ENCODE data around the gene NRXN3. TPM values are rescaled to one million over a fixed set of nuclear protein-coding genes. Genes with fewer than 3 reads are reported as not detected.

NRXN3 gene
- total RNA-seq, 4 donors from 2014 or later, result 0.04 to 0.16 TPM; not detected in 2

- Histone ChIP-seq H3K36me3 (no peaks in the 10 kb centered on the region), H3K4me3 (no peak overlapping the region), H3K9me3 (no peaks in the 10 kb centered on the region), H3K27me3 (no peaks in the 10 kb centered on the region), H3K4me1 (no peaks in the 10 kb centered on the region), H3K27ac (no peak overlapping the region)
- TF ChIP-seq POLR2A (IDR thresholded peaks at IDR 0.05) (no peak), CTCF (IDR thresholded peaks at IDR 0.05 in 4 of 5, conservative IDR thresholded peaks at IDR 0.05 in 1 of 5) (no peak)
- no peak for DNase-seq
- no peak for ATAC-seq
- in situ Hi-C loops (cut with MboI; ENCODE audit: low sequenced_read_pairs in 4 of 4) (no loop called here), intact Hi-C loops (cut with DNase I; ENCODE audit: low total_unique reads) (no loop called here)
Observed at GRCh38 chr14:79483477-79484388, 1313.6 kb downstream of the NRXN3 start.

- H3K27me3 ChIP-seq, result no peaks in the 10 kb centered on the region
- H3K4me3 ChIP-seq, result no peak overlapping the region
- intact Hi-C loops (cut with DNase I; ENCODE audit: low total_unique reads) (no loop called here), in situ Hi-C loops (cut with MboI; ENCODE audit: low sequenced_read_pairs in 4 of 4) (no loop called here)
- H3K9me3 ChIP-seq, result no peaks in the 10 kb centered on the region
- no peak overlapping the region for H3K27ac ChIP-seq
- ATAC-seq, result no peak
- no peak for DNase-seq
- H3K4me1 ChIP-seq, result no peaks in the 10 kb centered on the region
- TF ChIP-seq CTCF (IDR thresholded peaks at IDR 0.05 in 4 of 5, conservative IDR thresholded peaks at IDR 0.05 in 1 of 5), result no peak
- no peak for TF ChIP-seq POLR2A (IDR thresholded peaks at IDR 0.05)
- no peaks in the 10 kb centered on the region for H3K36me3 ChIP-seq
Observed at GRCh38 chr14:79487632-79488031, 1317.5 kb downstream of the NRXN3 start.

GRCh38 chr14:79491161-79491560, 1321.0 kb downstream of the NRXN3 start:
- in situ Hi-C loops (cut with MboI; ENCODE audit: low sequenced_read_pairs in 4 of 4), result no loop called here
- H3K36me3 ChIP-seq, result no peaks in the 10 kb centered on the region
- TF ChIP-seq CTCF (IDR thresholded peaks at IDR 0.05 in 4 of 5, conservative IDR thresholded peaks at IDR 0.05 in 1 of 5) (no peak), POLR2A (IDR thresholded peaks at IDR 0.05) (no peak)

GRCh38 chr14:79493081-79493645, 1323.0 kb downstream of the NRXN3 start:
- H3K36me3 ChIP-seq, result no peaks in the 10 kb centered on the region
- H3K4me1 ChIP-seq, result no peaks in the 10 kb centered on the region
- intact Hi-C loops (cut with DNase I; ENCODE audit: low total_unique reads) (no loop called here), in situ Hi-C loops (cut with MboI; ENCODE audit: low sequenced_read_pairs in 4 of 4) (no loop called here)
- H3K9me3 ChIP-seq, result no peaks in the 10 kb centered on the region
- no peak overlapping the region for H3K27ac ChIP-seq
- H3K27me3 ChIP-seq, result no peaks in the 10 kb centered on the region
- H3K4me3 ChIP-seq, result no peak overlapping the region
- TF ChIP-seq POLR2A (IDR thresholded peaks at IDR 0.05) (no peak), CTCF (IDR thresholded peaks at IDR 0.05 in 4 of 5, conservative IDR thresholded peaks at IDR 0.05 in 1 of 5) (no peak)
- ATAC-seq, result no peak
- no peak for DNase-seq

More at GRCh38 chr14:79491161-79491560, 1321.0 kb downstream of the NRXN3 start:
- Histone ChIP-seq H3K4me1 (no peaks in the 10 kb centered on the region), H3K9me3 (no peaks in the 10 kb centered on the region), H3K27ac (no peak overlapping the region), H3K4me3 (no peak overlapping the region), H3K27me3 (no peaks in the 10 kb centered on the region)
- ATAC-seq (no peak), DNase-seq (no peak)
- intact Hi-C loops (cut with DNase I; ENCODE audit: low total_unique reads), result no loop called here
